Epithelial cell of proximal tubule (primary cell): ENCODE results near the gene TSHZ3. TPM values are rescaled to one million over a fixed set of nuclear protein-coding genes. Genes with fewer than 3 reads are reported as not detected.

Source experiments
- DNase-seq: peaks from one replicate; pipeline ENCODE4 v3.0.0-alpha.2; 2011; ENCODE audit warnings: low read depth
- H3K4me3 ChIP-seq: 2 replicates; pipeline ENCODE4 v1.5.1; 2011; ENCODE audit warnings: low read depth, mild to moderate bottlenecking, low read length
- CTCF ChIP-seq: conservative IDR thresholded peaks from 2 replicates; pipeline ENCODE4 v1.5.1; 2012; ENCODE audit warnings: low read depth, mild to moderate bottlenecking, low read length
- total RNA-seq: library from RNA; depleted of rRNA; stranded (reverse); fragments of >200 nt; gene quantifications from 2 replicates; pipeline ENCODE4 v1.2.3, GENCODE V29; 2015

The TSHZ3 gene
- total RNA-seq, 1 donor from 2014 or later: 0.12 TPM

GRCh38 chr19:31318790-31319425 is 30.3 kb downstream of the TSHZ3 start:
- DNase-seq: no peak
- H3K4me3 ChIP-seq: no peak overlapping the region
- no peak for TF ChIP-seq CTCF

- no peak for DNase-seq
- no peak for TF ChIP-seq CTCF
- H3K4me3 ChIP-seq: no peak overlapping the region
Observed at GRCh38 chr19:31317570-31317969, 31.7 kb downstream of the TSHZ3 start.

GRCh38 chr19:31317093-31317492 is 32.1 kb downstream of the TSHZ3 start:
- no peak for TF ChIP-seq CTCF
- no peak for DNase-seq

GRCh38 chr19:31316201-31316951 is 32.9 kb downstream of the TSHZ3 start:
- no peak overlapping the region for H3K4me3 ChIP-seq
- TF ChIP-seq CTCF: no peak

More at GRCh38 chr19:31317093-31317492, 32.1 kb downstream of the TSHZ3 start:
- no peak overlapping the region for H3K4me3 ChIP-seq

GRCh38 chr19:31315652-31316051 is 33.6 kb downstream of the TSHZ3 start:
- no peak overlapping the region for H3K4me3 ChIP-seq
- no peak for DNase-seq
- no peak for TF ChIP-seq CTCF

More at GRCh38 chr19:31316201-31316951, 32.9 kb downstream of the TSHZ3 start:
- no peak for DNase-seq

GRCh38 chr19:31314849-31315629 is 34.2 kb downstream of the TSHZ3 start:
- DNase-seq: no peak
- no peak overlapping the region for H3K4me3 ChIP-seq
- peak; percentile 14 for TF ChIP-seq CTCF
